Upper lobe of left lung (tissue), 6 donors: ENCODE results near the gene SLC1A7. TPM values are rescaled to one million over a fixed set of nuclear protein-coding genes. Genes with fewer than 3 reads are reported as not detected.
A peak's percentile ranks its signal among the peaks of the same experiment; 100 is the strongest.

Experiments
- ATAC-seq, 2 donors: fragments of 200-7000 bp; cut with Tn5 transposase; one replicate each; pipeline ENCODE4 v1.9.1; 2022; ENCODE audit warnings: mild to moderate bottlenecking in 2 of 2, moderate library complexity in 2 of 2; ENCODE audit not compliant: low FRiP score in 2 of 2
- DNase-seq, 2 donors: peaks; one replicate each; pipeline ENCODE4 v3.0.0-alpha.2; 2019 to 2020
- H3K27ac ChIP-seq, 4 donors: fragments of 200-600 bp; sonication (generic); one replicate each; pipeline ENCODE4 v1.5.1; 2016 to 2019
- H3K27me3 ChIP-seq, 4 donors: fragments of 200-600 bp; sonication (generic); one replicate each; pipeline ENCODE4 v1.5.1; 2017 to 2019
- H3K36me3 ChIP-seq, 4 donors: fragments of 200-600 bp; sonication (generic); one replicate each; pipeline ENCODE4 v1.5.1; 2016 to 2019
- H3K4me1 ChIP-seq, 4 donors: fragments of 200-600 bp; sonication (generic); one replicate each; pipeline ENCODE4 v1.5.1; 2018 to 2019
- H3K4me3 ChIP-seq, 4 donors: fragments of 200-600 bp; sonication (generic); one replicate each; pipeline ENCODE4 v1.5.1; 2017 to 2019; ENCODE audit warnings: mild to moderate bottlenecking in 2 of 4, moderate library complexity in 1 of 4
- H3K9me3 ChIP-seq, 4 donors: fragments of 200-600 bp; sonication (generic); one replicate each; pipeline ENCODE4 v1.5.1; 2018 to 2019
- CTCF ChIP-seq, 6 experiments: fragments of 450-650 bp in 4 of 6; fragments of 200-600 bp in 2 of 6; sonication (generic) in 2 of 6; IDR thresholded peaks; one replicate each; pipeline ENCODE4 v1.5.1; 2016 to 2019; ENCODE audit warnings: antibody characterized with exemption in 6 of 6
- EP300 ChIP-seq, 4 donors: sonication (generic); formaldehyde crosslinking; IDR thresholded peaks; one replicate each; pipeline ENCODE4 v1.5.1; 2017; ENCODE audit warnings: antibody characterized with exemption in 4 of 4, control low read depth in 2 of 4
- POLR2A ChIP-seq, 4 donors: fragments of 450-650 bp; IDR thresholded peaks; one replicate each; pipeline ENCODE4 v1.5.1; 2016 to 2017; ENCODE audit warnings: antibody characterized with exemption in 4 of 4, mild to moderate bottlenecking in 2 of 4
- POLR2AphosphoS5 ChIP-seq, 2 donors: sonication (generic); formaldehyde crosslinking; IDR thresholded peaks; one replicate each; pipeline ENCODE4 v1.5.1; 2017; ENCODE audit warnings: antibody characterized with exemption in 2 of 2
- WGBS, 2 donors: methylation state at CpG; one replicate each; pipeline ENCODE4 v1.1.5; 2017 to 2018; 5-methylcytosine and 5-hydroxymethylcytosine counted together
- total RNA-seq, 6 donors: library from RNA; depleted of rRNA in 4 of 6; stranded (reverse); fragments of >200 nt in 4 of 6; gene quantifications; one replicate each; pipeline versions ENCODE4 v1.1.0 to v1.2.1, GENCODE V29; 2016 to 2021
- donor health status: DM: no; HTN: no; CAD: no; lungs with moderate emphysema.
- donor health status: DM: no; HTN: yes; CAD: no; lungs with severe emphysema.

SLC1A7 gene
- total RNA-seq, 6 donors from 2014 or later: 0.37 to 1.3 (median 0.77) TPM; not detected in 2

GRCh38 chr1:53180951-53181350 lies 38.5 kb upstream of the SLC1A7 start:
- no peaks in the 10 kb centered on the region for H3K36me3 ChIP-seq
- no peak for ATAC-seq
- no peaks in the 10 kb centered on the region for H3K9me3 ChIP-seq
- H3K27ac ChIP-seq: no peak overlapping the region
- TF ChIP-seq CTCF (IDR thresholded peaks at IDR 0.05): no peak
- TF ChIP-seq POLR2A (IDR thresholded peaks at IDR 0.05): no peak
- no peak for TF ChIP-seq POLR2AphosphoS5 (IDR thresholded peaks at IDR 0.05)
- TF ChIP-seq EP300 (IDR thresholded peaks at IDR 0.05): no peak
- no peaks in the 10 kb centered on the region for H3K27me3 ChIP-seq
- no peak overlapping the region for H3K4me3 ChIP-seq
- DNase-seq: no peak
- peaks cover 7 to 28% (median 20%) of the 10 kb centered on the region in 4 donors for H3K4me1 ChIP-seq
- WGBS, 2 donors: 86 to 98% methylated on average over 5 of the region's 5 CpGs

- peaks cover 7 to 31% (median 22%) of the 10 kb centered on the region in 4 donors for H3K4me1 ChIP-seq
- TF ChIP-seq POLR2A (IDR thresholded peaks at IDR 0.05): no peak
- TF ChIP-seq CTCF (IDR thresholded peaks at IDR 0.05): no peak
- no peak for TF ChIP-seq POLR2AphosphoS5 (IDR thresholded peaks at IDR 0.05)
- TF ChIP-seq EP300 (IDR thresholded peaks at IDR 0.05): no peak
- H3K27me3 ChIP-seq: no peaks in the 10 kb centered on the region
- H3K4me3 ChIP-seq: no peak overlapping the region
- ATAC-seq (no peak), DNase-seq (no peak)
- no peak overlapping the region for H3K27ac ChIP-seq
- no peaks in the 10 kb centered on the region for H3K9me3 ChIP-seq
- 85 to 90% methylated on average over 2 of the region's 2 CpGs for WGBS, 2 donors
- no peaks in the 10 kb centered on the region for H3K36me3 ChIP-seq
Measured at GRCh38 chr1:53180226-53180625, 37.8 kb upstream of the SLC1A7 start.

GRCh38 chr1:53176452-53177208 lies 34.2 kb upstream of the SLC1A7 start:
- Histone ChIP-seq H3K9me3 (no peaks in the 10 kb centered on the region), H3K4me3 (no peak overlapping the region), H3K36me3 (no peaks in the 10 kb centered on the region), H3K27ac (peak overlapping the region in 1 of 4 donors; percentile 53), H3K4me1 (peaks cover 7 to 30% (median 13%) of the 10 kb centered on the region in 4 donors), H3K27me3 (no peaks in the 10 kb centered on the region)
- ATAC-seq (peak; percentile 67 to 87), DNase-seq (peak in 1 of 2 donors; percentile 58)
- TF ChIP-seq POLR2A (IDR thresholded peaks at IDR 0.05) (no peak), CTCF (IDR thresholded peaks at IDR 0.05) (no peak), POLR2AphosphoS5 (IDR thresholded peaks at IDR 0.05) (no peak), EP300 (IDR thresholded peaks at IDR 0.05) (peak in 1 of 4 donors; percentile 26)
- 47 to 49% methylated on average over 10 of the region's 10 CpGs for WGBS, 2 donors

GRCh38 chr1:53174971-53175913 lies 32.8 kb upstream of the SLC1A7 start:
- ATAC-seq: no peak
- 63 to 71% methylated on average over 10 of the region's 10 CpGs for WGBS, 2 donors

More at GRCh38 chr1:53174971-53175913, 32.8 kb upstream of the SLC1A7 start:
- H3K36me3 ChIP-seq: no peaks in the 10 kb centered on the region
- DNase-seq: no peak
- H3K4me3 ChIP-seq: no peak overlapping the region
- peaks cover 7 to 30% (median 13%) of the 10 kb centered on the region in 4 donors for H3K4me1 ChIP-seq
- H3K9me3 ChIP-seq: no peaks in the 10 kb centered on the region
- TF ChIP-seq EP300 (IDR thresholded peaks at IDR 0.05) (no peak), POLR2AphosphoS5 (IDR thresholded peaks at IDR 0.05) (no peak), CTCF (IDR thresholded peaks at IDR 0.05) (no peak), POLR2A (IDR thresholded peaks at IDR 0.05) (no peak)
- H3K27ac ChIP-seq: no peak overlapping the region
- no peaks in the 10 kb centered on the region for H3K27me3 ChIP-seq
